HepG2 (cell line): ENCODE measurements around the gene SLC6A9. TPM values are rescaled to one million over a fixed set of nuclear protein-coding genes. Genes with fewer than 3 reads are reported as not detected.

Source experiments
- HNF1B ChIP-seq: sonication (generic); formaldehyde crosslinking; IDR thresholded peaks from 2 replicates; pipeline ENCODE4 v1.5.1; 2020; ENCODE audit warnings: mild to moderate bottlenecking, moderate library complexity, missing genetic modification reagents
- HNRNPL ChIP-seq: fragments of 200-400 bp; formaldehyde crosslinking; IDR thresholded peaks from 2 replicates; pipeline ENCODE4 v1.6.1; 2017; ENCODE audit warnings: mild to moderate bottlenecking, low read depth, low read length
- MED13 ChIP-seq: sonication (generic); formaldehyde crosslinking; IDR thresholded peaks from 2 replicates; pipeline ENCODE4 v1.5.0; 2020; ENCODE audit warnings: missing genetic modification reagents
- NCOA1 ChIP-seq: sonication (generic); formaldehyde crosslinking; IDR thresholded peaks from 2 replicates; pipeline ENCODE4 v1.9.0; 2021; ENCODE audit warnings: missing genetic modification reagents
- NCOA5 ChIP-seq: sonication (generic); formaldehyde crosslinking; IDR thresholded peaks from 2 replicates; pipeline ENCODE4 v1.4.0; 2020; ENCODE audit warnings: missing genetic modification reagents
- RARA ChIP-seq: IDR thresholded peaks from 2 replicates; pipeline ENCODE4 v1.6.1; 2016; ENCODE audit warnings: missing genetic modification reagents, missing compliant biosample characterization
- RORA ChIP-seq: sonication (generic); formaldehyde crosslinking; IDR thresholded peaks from 2 replicates; pipeline ENCODE4 v1.5.0; 2020; ENCODE audit warnings: mild to moderate bottlenecking, missing genetic modification reagents, moderate library complexity
- SNAPC5 ChIP-seq: sonication (generic); formaldehyde crosslinking; IDR thresholded peaks from 2 replicates; pipeline ENCODE4 v1.8.1; 2023; ENCODE audit warnings: mild to moderate bottlenecking, missing genetic modification reagents, borderline replicate concordance
- SP2 ChIP-seq: sonication (generic); formaldehyde crosslinking; IDR thresholded peaks from 2 replicates; pipeline ENCODE4 v1.5.1; 2020; ENCODE audit warnings: mild to moderate bottlenecking, missing genetic modification reagents
- ZBTB3 ChIP-seq: sonication (generic); formaldehyde crosslinking; IDR thresholded peaks from 2 replicates; pipeline ENCODE4 v1.4.0; 2020; ENCODE audit warnings: low read depth, mild to moderate bottlenecking, moderate library complexity, missing genetic modification reagents, borderline replicate concordance
- ZNF142 ChIP-seq: sonication (generic); formaldehyde crosslinking; IDR thresholded peaks from 2 replicates; pipeline ENCODE4 v1.4.0; 2020; ENCODE audit warnings: missing genetic modification reagents
- ZNF713 ChIP-seq: sonication (generic); formaldehyde crosslinking; IDR thresholded peaks from 2 replicates; pipeline ENCODE4 v1.4.0; 2020; ENCODE audit warnings: mild to moderate bottlenecking, missing genetic modification reagents
- ZNF839 ChIP-seq: sonication (generic); formaldehyde crosslinking; IDR thresholded peaks from 2 replicates; pipeline ENCODE4 v1.4.0; 2020; ENCODE audit warnings: missing genetic modification reagents, mild to moderate bottlenecking, borderline replicate concordance
- polyA plus RNA-seq, 8 experiments: library from polyadenylated mRNA; depleted of rRNA in 3 of 8; stranded (reverse) in 7 of 8; unstranded in 1 of 8; fragments of >200 nt; fragmentation: Illumina TruSeq in 4 of 8; extraction: Trizol in 4 of 8; gene quantifications; 2 replicates each; pipeline versions ENCODE4 v1.2.1 to v1.2.3, GENCODE V29; 2011 to 2016; ENCODE audit warnings: low read depth in 4 of 8, missing spikeins in 1 of 8, mixed read lengths in 1 of 8; ENCODE audit not compliant: insufficient read depth in 1 of 8
- total RNA-seq, 5 experiments: library from RNA; depleted of rRNA; stranded (reverse); fragments of >200 nt; fragmentation: Illumina TruSeq; extraction: Trizol; gene quantifications; 2 replicates each; pipeline ENCODE4 v1.2.3, GENCODE V29; 2016; ENCODE audit warnings: low read depth in 1 of 5
- TF ChIP-seq, protein P1 (sequence below): sonication (generic); formaldehyde crosslinking; IDR thresholded peaks from 2 replicates; pipeline ENCODE4 v1.9.0; 2021; ENCODE audit warnings: missing genetic modification reagents, borderline replicate concordance
- TF ChIP-seq, protein P2 (sequence below): sonication (generic); formaldehyde crosslinking; IDR thresholded peaks from 2 replicates; pipeline ENCODE4 v1.8.1; 2023; ENCODE audit warnings: mild to moderate bottlenecking, inconsistent platforms, moderate library complexity, missing genetic modification reagents, borderline replicate concordance
- TF ChIP-seq, protein P3 (sequence below): sonication (generic); formaldehyde crosslinking; IDR thresholded peaks from 2 replicates; pipeline ENCODE4 v1.4.0; 2020; ENCODE audit warnings: mild to moderate bottlenecking, missing genetic modification reagents

SLC6A9 gene
- total and polyA plus RNA-seq, 2 of the 13 experiments (the other 11 are each of a cell fraction or from before 2014, with no cell fraction given): 8.5 to 9.9 TPM

DNA sequence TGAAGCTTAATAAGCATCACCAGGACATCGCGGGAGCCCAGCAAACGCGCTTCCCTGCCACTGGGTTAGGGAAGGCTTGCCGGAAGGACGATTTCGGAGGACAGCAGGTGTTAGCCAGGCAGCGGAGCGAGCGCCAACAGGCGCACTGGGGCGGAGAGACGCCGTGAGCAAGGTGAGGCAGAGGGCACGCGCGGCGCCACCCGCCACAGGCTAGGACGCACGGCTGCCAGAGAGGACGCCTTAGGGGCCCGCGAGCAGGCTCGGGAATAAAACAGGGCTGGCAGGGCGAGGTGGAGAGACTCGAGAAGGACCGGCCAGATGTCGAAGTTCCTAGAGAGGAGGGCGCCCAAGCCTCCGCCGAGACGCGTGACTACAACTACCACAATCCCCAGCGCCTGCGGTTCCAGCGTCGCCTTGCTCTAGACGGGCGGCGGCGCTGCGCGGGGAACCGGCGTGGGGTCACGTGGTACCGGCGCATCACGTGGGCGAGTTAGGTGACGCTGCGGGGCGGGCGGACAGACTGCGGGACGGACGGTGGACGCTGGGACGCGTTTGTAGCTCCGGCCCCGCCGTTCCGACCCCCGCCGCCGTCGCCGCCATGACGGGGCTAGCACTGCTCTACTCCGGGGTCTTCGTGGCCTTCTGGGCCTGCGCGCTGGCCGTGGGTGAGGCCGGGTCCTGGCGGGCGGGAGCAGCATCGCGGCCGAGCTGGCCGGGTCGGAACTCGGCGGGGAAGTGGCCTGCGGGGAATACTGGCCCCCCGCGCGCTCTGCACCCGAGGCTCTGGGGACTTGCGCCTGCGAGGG lies 56.6 kb downstream of the SLC6A9 start, which contains the start of gene ATP6V0B (continued):
- TF ChIP-seq, protein P1, sequence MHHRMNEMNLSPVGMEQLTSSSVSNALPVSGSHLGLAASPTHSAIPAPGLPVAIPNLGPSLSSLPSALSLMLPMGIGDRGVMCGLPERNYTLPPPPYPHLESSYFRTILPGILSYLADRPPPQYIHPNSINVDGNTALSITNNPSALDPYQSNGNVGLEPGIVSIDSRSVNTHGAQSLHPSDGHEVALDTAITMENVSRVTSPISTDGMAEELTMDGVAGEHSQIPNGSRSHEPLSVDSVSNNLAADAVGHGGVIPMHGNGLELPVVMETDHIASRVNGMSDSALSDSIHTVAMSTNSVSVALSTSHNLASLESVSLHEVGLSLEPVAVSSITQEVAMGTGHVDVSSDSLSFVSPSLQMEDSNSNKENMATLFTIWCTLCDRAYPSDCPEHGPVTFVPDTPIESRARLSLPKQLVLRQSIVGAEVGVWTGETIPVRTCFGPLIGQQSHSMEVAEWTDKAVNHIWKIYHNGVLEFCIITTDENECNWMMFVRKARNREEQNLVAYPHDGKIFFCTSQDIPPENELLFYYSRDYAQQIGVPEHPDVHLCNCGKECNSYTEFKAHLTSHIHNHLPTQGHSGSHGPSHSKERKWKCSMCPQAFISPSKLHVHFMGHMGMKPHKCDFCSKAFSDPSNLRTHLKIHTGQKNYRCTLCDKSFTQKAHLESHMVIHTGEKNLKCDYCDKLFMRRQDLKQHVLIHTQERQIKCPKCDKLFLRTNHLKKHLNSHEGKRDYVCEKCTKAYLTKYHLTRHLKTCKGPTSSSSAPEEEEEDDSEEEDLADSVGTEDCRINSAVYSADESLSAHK (CRISPR knock-in tag): no peak
- TF ChIP-seq, protein P2, sequence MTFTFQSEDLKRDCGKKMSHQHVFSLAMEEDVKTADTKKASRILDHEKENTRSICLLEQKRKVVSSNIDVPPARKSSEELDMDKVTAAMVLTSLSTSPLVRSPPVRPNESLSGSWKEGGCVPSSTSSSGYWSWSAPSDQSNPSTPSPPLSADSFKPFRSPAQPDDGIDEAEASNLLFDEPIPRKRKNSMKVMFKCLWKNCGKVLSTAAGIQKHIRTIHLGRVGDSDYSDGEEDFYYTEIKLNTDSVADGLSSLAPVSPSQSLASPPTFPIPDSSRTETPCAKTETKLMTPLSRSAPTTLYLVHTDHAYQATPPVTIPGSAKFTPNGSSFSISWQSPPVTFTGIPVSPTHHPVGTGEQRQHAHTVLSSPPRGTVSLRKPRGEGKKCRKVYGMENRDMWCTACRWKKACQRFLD (CRISPR knock-in tag): no peak; the same call in 1 of the 2 replicates
- no peak for TF ChIP-seq ZNF713
- no peak for TF ChIP-seq NCOA5 (CRISPR knock-in tag)
- TF ChIP-seq HNF1B: peak; percentile 74
- 0 out of 2 replicates have a peak, but pooled peaks have one; percentile 37 for TF ChIP-seq MED13 (CRISPR knock-in tag)
- TF ChIP-seq SNAPC5 (CRISPR knock-in tag): no peak
- TF ChIP-seq RARA (CRISPR knock-in tag): peak; percentile 18; the same call in 1 of the 2 replicates
- TF ChIP-seq RORA (CRISPR knock-in tag): no peak
- no peak for TF ChIP-seq ZNF839 (CRISPR knock-in tag)
- no peak for TF ChIP-seq ZBTB3 (CRISPR knock-in tag)
- TF ChIP-seq SP2 (CRISPR knock-in tag): peak; percentile 35; the same call in 1 of the 2 replicates
- 0 out of 2 replicates have a peak, but pooled peaks have one; percentile 39 for TF ChIP-seq HNRNPL
- peak; percentile 33 for TF ChIP-seq ZNF142 (CRISPR knock-in tag)
- TF ChIP-seq, protein P3, sequence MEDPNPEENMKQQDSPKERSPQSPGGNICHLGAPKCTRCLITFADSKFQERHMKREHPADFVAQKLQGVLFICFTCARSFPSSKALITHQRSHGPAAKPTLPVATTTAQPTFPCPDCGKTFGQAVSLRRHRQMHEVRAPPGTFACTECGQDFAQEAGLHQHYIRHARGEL (CRISPR knock-in tag): no peak
- TF ChIP-seq NCOA1 (CRISPR knock-in tag): no peak
